NCI-H1417 treated with DMSO at 0.1 percent for 48 hours (cell line): ENCODE data around the gene SGCE.

Source experiments
- DNase-seq: peaks from one replicate; lab custom pipeline; 2025; lab: John Stamatoyannopoulos, UW

Gene SGCE

DNA sequence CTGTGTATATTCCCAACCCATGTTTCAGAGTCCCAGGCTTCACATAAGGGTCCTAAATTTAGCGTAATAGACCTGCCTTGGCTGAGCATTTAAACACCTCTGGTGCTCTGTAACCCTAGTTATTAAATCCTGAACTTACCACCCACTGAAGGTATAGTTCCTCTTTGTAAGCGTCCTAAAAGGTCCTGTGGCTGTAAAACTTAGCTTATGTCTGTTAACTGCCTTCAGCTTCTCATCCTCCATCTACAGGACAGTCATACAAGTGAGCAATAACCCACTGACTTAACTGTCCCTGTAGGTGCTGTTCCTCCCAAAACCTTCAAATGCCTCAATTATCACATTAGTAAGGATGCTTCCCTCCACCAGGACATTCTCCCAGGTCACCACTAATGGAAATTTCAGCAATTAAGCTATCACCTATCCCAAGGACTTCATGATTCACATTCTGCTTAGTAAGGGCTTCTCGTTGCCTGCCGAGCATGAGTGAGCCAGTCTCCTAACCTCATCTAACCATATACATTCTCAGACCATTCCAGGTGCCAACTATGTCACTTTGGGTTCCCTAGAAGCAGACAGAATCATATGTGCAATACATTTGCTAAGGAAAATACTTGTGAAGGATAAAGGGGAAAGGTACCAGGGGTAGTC lies 90.6 kb downstream of the SGCE start:
- DNase-seq, result no peak

DNA sequence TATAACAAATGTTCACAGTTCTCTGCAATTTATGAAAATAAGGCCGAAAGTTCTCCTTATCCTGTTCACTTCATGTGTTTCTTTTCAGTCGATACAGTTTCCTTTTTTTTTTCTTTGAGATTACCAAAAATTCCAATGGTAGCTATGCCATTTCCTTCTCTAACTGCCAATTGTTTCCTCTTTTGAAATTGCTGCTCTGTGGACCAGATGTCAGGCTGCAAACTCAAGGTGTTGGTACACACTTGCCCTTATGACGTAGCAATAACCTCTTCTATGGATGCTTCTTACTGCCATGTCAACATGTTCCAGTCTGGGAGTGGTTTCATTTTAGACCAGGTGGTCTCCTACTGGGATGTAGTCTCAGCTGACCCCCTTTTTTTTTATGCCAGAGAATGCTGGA lies 93.4 kb downstream of the SGCE start:
- no peak for DNase-seq

DNA sequence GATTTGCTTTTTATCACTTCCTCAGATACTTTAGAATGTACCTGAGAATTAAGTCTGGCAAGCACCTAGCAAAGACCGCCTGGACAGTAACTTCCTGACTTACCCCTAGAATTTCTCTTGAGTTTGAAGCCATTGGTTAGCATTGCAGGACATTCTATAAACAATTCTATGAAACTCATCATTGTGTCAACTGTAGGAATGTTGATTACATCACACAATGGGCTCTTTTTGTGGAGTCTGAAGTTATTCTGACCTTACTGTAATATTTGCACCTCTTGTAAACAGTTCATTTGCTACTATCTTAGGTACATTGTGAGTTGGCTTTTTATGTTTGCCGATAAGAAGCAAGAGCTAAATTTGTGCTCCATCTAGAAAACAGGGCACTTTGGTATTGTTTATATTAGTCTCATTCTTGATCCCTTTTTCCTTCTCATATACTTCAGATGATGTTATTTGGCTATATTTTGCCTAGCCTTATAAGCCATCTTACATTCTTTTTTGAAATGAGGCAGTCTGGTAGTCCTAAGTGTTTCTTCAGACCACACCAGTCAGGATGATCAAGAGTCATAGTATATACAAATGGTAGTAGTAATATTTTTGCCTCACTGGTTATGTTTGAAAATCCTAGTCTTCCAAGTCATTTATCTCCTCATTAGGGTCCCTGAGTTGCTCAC lies 94.0 kb downstream of the SGCE start:
- no peak for DNase-seq

DNA sequence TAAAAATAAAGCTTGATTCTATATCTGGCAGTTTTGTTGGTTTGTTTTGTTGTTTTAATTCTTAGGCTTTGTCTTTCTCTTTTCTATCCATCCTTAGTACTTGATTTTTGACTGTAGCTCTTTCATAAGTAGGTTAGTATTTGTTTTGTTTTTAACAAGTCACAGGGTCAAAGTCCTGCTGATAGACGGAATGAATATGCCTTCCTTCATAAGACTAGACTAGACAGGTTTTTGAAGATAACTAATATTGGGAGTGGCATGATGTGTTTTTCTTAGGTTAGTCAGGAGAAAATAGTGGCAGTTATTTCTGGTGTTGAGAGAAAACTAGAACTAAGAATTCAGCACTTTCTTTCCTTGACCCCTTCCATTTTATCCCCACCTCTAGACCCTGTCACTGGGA lies 96.0 kb downstream of the SGCE start:
- no peak for DNase-seq

DNA sequence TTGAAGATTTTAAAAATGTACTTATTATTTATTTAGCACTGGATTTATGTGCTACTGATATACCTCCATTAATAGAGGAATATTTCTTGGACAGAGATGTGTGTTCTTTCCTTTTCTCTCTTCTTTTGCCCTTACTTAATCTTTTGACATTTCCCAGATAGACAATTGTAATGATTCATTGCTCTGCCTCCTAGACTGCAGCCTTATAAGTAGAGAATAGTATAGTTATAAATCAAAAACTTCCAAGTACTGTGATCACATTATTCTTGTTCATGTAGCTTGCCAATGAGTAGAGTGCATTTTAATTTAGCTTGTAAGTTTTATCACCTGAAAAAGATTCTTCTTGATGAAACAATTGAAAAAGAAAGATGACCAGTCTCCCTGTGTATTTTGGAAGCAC lies 98.7 kb downstream of the SGCE start:
- no peak for DNase-seq

DNA sequence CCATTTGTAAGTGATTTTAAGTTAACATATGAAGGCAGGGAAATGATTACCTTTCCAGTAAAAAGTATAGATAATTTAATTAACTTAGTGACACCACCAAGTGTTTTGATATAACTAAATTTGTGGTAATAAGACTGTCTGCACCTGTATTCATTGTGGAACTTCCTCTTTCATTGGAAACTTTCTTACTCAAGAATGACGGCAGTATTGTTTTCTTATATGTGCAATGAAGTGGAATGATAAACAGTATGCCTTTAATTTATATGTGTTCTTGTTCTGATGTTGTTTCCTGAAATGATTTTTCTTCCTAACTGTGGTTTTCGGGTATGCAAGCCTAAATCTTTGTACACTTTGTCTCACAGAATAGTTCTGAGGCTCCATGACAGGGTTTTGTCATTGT lies 99.9 kb downstream of the SGCE start:
- DNase-seq, result no peak

DNA sequence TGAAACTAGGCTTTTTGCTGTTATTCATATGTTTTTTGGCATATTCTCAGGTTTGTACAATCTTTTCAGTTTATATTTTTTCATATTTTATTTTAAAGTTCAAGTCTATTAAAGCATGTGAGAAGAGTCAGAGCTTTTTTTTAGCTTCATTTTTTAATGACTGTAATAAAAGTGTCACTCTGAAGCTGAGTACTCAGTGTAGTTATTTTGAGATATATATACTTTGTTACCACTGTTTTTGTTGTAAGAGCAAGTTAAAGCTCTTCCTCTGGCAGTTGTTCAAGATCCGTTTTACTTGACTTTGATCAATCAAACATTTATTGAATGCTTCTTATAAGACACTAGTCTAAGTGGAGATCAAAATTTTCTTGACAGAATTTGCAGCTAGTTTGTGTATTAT lies 108.8 kb downstream of the SGCE start:
- DNase-seq, result no peak

DNA sequence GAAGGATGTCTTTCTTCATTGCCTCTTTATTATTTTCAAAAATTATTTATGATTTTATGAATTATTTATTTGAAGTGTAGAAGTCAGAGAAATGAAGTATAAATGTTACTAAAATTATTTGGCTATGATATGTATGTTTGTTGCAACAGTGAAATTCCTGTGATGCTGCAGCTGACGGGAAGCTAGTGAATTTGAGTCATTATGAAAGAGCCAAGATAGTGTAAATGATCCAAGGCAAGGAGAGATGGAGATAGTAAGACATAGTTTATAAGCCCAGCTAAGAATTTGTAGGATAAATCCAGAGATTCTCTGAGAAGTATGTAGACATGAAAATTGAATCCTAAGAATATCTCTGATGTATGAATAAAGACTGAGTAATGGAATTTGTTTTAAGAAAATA lies 115.5 kb downstream of the SGCE start:
- no peak for DNase-seq
